ENCODE data around the gene HTT-AS.

DNA sequence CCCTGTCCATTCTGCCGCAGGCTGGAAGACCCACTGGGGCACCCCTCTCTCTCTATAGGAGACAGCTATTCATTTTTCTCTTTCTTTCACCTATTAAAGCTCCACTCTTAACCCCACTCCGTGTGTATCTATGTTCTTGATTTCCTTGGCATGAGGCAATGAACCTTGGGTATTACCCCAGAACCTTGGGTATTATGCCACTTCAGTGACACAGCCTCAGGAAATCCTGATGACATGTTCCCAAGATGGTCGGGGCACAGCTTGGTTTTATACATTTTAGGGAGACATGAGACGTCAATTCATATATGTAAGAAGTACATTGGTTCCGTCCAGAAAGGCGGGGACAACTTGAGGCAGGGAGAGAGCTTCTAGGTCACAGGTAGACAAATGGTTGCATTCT lies 13.4 kb downstream of the HTT-AS start:
- TF ChIP-seq POLR2AphosphoS5 (IDR thresholded peaks at IDR 0.05) = no peak
- TF ChIP-seq, protein P1, sequence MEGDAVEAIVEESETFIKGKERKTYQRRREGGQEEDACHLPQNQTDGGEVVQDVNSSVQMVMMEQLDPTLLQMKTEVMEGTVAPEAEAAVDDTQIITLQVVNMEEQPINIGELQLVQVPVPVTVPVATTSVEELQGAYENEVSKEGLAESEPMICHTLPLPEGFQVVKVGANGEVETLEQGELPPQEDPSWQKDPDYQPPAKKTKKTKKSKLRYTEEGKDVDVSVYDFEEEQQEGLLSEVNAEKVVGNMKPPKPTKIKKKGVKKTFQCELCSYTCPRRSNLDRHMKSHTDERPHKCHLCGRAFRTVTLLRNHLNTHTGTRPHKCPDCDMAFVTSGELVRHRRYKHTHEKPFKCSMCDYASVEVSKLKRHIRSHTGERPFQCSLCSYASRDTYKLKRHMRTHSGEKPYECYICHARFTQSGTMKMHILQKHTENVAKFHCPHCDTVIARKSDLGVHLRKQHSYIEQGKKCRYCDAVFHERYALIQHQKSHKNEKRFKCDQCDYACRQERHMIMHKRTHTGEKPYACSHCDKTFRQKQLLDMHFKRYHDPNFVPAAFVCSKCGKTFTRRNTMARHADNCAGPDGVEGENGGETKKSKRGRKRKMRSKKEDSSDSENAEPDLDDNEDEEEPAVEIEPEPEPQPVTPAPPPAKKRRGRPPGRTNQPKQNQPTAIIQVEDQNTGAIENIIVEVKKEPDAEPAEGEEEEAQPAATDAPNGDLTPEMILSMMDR (IDR thresholded peaks at IDR 0.05) = no peak

Data from stomach (tissue), 4 donors.